ENCODE measurements around the gene ABCA13. TPM values are rescaled to one million over a fixed set of nuclear protein-coding genes. Genes with fewer than 3 reads are reported as not detected.

The ABCA13 gene
- total and polyA plus RNA-seq, 2 donors (not counting 3 experiments of a cell fraction or from before 2014, with no cell fraction given) = 0.01 to 0.11 TPM

GRCh38 chr7:48251766-48252165 lies 80.5 kb downstream of the ABCA13 start:
- DNase-seq (ENCODE audit: low read depth, low spot score) (no peak), FAIRE-seq (no peak)
- H3K9me3 ChIP-seq (replicated peaks; ENCODE audit: control insufficient read depth, insufficient read depth, low read length) = no peaks in the 10 kb centered on the region
- BruUV-seq (replicated peaks) = no TSS peak
- POLR2A ChIA-PET = no interaction called here
- no peak overlapping the region for H3K9ac ChIP-seq (replicated peaks; ENCODE audit: extremely low read depth, insufficient read depth, low read length)
- H3K4me2 ChIP-seq (ENCODE audit: insufficient read depth, low read length) = no peak overlapping the region
- CTCF ChIA-PET = interaction anchor here (0.9 to 2.8 kb wide), 4 partner anchors 10 to 48 kb away, joined by 3 to 8 read pairs (median 4); no protein-coding TSS in a partner anchor
- H3K36me3 ChIP-seq (ENCODE audit: control insufficient read depth in 2 of 2, extremely low read depth in 1 of 2, insufficient read depth in 2 of 2, low read length in 2 of 2) = no peaks in the 10 kb centered on the region
- no peak overlapping the region for H2AFZ ChIP-seq (ENCODE audit: low read depth, low read length)
- no peaks in the 10 kb centered on the region for H3K79me2 ChIP-seq (ENCODE audit: control insufficient read depth, insufficient read depth, low read length)
- intact Hi-C loops (cut with micrococcal nuclease) = loop anchor here (5.0 kb wide), 1 partner anchor 164 kb away; the partner anchor contains the start of gene UPP1
- no peak overlapping the region for H3K27ac ChIP-seq (ENCODE audit: insufficient read depth, low read depth, low read length)
- H3K4me3 ChIP-seq (replicated peaks in 1 of 3; ENCODE audit: insufficient read depth in 1 of 3, low read depth in 1 of 3, low read length in 3 of 3) = no peak overlapping the region
- peaks cover 29% of the 10 kb centered on the region for H3K4me1 ChIP-seq (ENCODE audit: control insufficient read depth, extremely low read depth, insufficient read depth, low read length)
- H3K27me3 ChIP-seq (ENCODE audit: control insufficient read depth in 2 of 2, insufficient read depth in 2 of 2, low read length in 2 of 2) = no peaks in the 10 kb centered on the region
- dilution Hi-C loops (cut with MboI; ENCODE audit: extremely low pct_ligation_motif_present, low sequenced_read_pairs) = no loop called here
- TF ChIP-seq FOS (IDR thresholded peaks at IDR 0.05; ENCODE audit: borderline replicate concordance, insufficient read depth, low read length) = peak; percentile 46
- peak; percentile 12 for TF ChIP-seq JUN (IDR thresholded peaks at IDR 0.05; ENCODE audit: borderline replicate concordance, insufficient read depth, insufficient read length, low read depth)
- TF ChIP-seq GATA2 (IDR thresholded peaks at IDR 0.05; ENCODE audit: insufficient read depth, insufficient read length, low read depth, low read length) = no peak
- H3K9me1 ChIP-seq (replicated peaks; ENCODE audit: control insufficient read depth, extremely low read depth, insufficient read depth, low read length) = no peaks in the 10 kb centered on the region
- no peaks in the 10 kb centered on the region for H4K20me1 ChIP-seq (replicated peaks; ENCODE audit: control insufficient read depth, extremely low read depth, insufficient read depth, low read length)

- ChIA-PET POLR2A (no interaction called here), CTCF (interaction anchor here (1.1 kb wide), 1 partner anchor 9 kb away, joined by 3 read pairs; no protein-coding TSS in a partner anchor)
- no peak overlapping the region for H3K9ac ChIP-seq (replicated peaks; ENCODE audit: extremely low read depth, insufficient read depth, low read length)
- dilution Hi-C loops (cut with MboI; ENCODE audit: extremely low pct_ligation_motif_present, low sequenced_read_pairs) = no loop called here
- no peak for FAIRE-seq
- H3K27me3 ChIP-seq (ENCODE audit: control insufficient read depth in 2 of 2, insufficient read depth in 2 of 2, low read length in 2 of 2) = no peaks in the 10 kb centered on the region
- no peaks in the 10 kb centered on the region for H3K79me2 ChIP-seq (ENCODE audit: control insufficient read depth, insufficient read depth, low read length)
- no peaks in the 10 kb centered on the region for H3K9me3 ChIP-seq (replicated peaks; ENCODE audit: control insufficient read depth, insufficient read depth, low read length)
- H3K27ac ChIP-seq (ENCODE audit: insufficient read depth, low read depth, low read length) = no peak overlapping the region
- H3K4me1 ChIP-seq (ENCODE audit: control insufficient read depth, extremely low read depth, insufficient read depth, low read length) = peaks cover 29% of the 10 kb centered on the region
- no peak for DNase-seq (ENCODE audit: low read depth, low spot score)
- BruUV-seq (replicated peaks) = no TSS peak
- intact Hi-C loops (cut with micrococcal nuclease) = loop anchor here (5.0 kb wide), 1 partner anchor 166 kb away; the partner anchor contains the start of gene UPP1
- no peaks in the 10 kb centered on the region for H3K36me3 ChIP-seq (ENCODE audit: control insufficient read depth in 2 of 2, extremely low read depth in 1 of 2, insufficient read depth in 2 of 2, low read length in 2 of 2)
- TF ChIP-seq JUN (IDR thresholded peaks at IDR 0.05; ENCODE audit: borderline replicate concordance, insufficient read depth, insufficient read length, low read depth) = no peak
- TF ChIP-seq MYC (IDR thresholded peaks at IDR 0.05; ENCODE audit: low read depth, low read length) = no peak
- no peak for TF ChIP-seq FOS (IDR thresholded peaks at IDR 0.05; ENCODE audit: borderline replicate concordance, insufficient read depth, low read length)
- TF ChIP-seq CTCF (IDR thresholded peaks at IDR 0.05; ENCODE audit: extremely low read depth in 1 of 2, insufficient read depth in 1 of 2, low read depth in 1 of 2, low read length in 2 of 2) = no peak
- TF ChIP-seq EZH2 (IDR thresholded peaks at IDR 0.05; ENCODE audit: borderline replicate concordance, low read depth, low read length, severe bottlenecking) = no peak
- no peak for TF ChIP-seq POLR2A (IDR thresholded peaks at IDR 0.05; ENCODE audit: low read depth, low read length)
- TF ChIP-seq POLR2AphosphoS5 (IDR thresholded peaks at IDR 0.05; ENCODE audit: insufficient read depth, low read depth, low read length) = no peak
- no peak for TF ChIP-seq GATA2 (IDR thresholded peaks at IDR 0.05; ENCODE audit: insufficient read depth, insufficient read length, low read depth, low read length)
- TF ChIP-seq MAX (IDR thresholded peaks at IDR 0.05; ENCODE audit: insufficient read depth, insufficient read length) = no peak
- no peaks in the 10 kb centered on the region for H3K9me1 ChIP-seq (replicated peaks; ENCODE audit: control insufficient read depth, extremely low read depth, insufficient read depth, low read length)
- H3K4me3 ChIP-seq (replicated peaks in 1 of 3; ENCODE audit: insufficient read depth in 1 of 3, low read depth in 1 of 3, low read length in 3 of 3) = no peak overlapping the region
- no peak overlapping the region for H2AFZ ChIP-seq (ENCODE audit: low read depth, low read length)
- no peak overlapping the region for H3K4me2 ChIP-seq (ENCODE audit: insufficient read depth, low read length)
- no peaks in the 10 kb centered on the region for H4K20me1 ChIP-seq (replicated peaks; ENCODE audit: control insufficient read depth, extremely low read depth, insufficient read depth, low read length)
These were observed 81.7 kb downstream of the ABCA13 start for GRCh38 chr7:48252995-48253394.
